Activated CD4-positive, alpha-beta T cell treated with anti-CD3 and anti-CD28 coated beads, Interleukin-2, Interleukin-6, amounts not matched to agents 100 ng/mL and 50 ng/mL, durations not matched to agents 16 hours and 8 hours (primary cell): ENCODE measurements around the gene HOXC11.

ENCODE experiments used
- DNase-seq: peaks from one replicate; pipeline ENCODE4 v3.0.0-alpha.2; 2020

The HOXC11 gene

DNA sequence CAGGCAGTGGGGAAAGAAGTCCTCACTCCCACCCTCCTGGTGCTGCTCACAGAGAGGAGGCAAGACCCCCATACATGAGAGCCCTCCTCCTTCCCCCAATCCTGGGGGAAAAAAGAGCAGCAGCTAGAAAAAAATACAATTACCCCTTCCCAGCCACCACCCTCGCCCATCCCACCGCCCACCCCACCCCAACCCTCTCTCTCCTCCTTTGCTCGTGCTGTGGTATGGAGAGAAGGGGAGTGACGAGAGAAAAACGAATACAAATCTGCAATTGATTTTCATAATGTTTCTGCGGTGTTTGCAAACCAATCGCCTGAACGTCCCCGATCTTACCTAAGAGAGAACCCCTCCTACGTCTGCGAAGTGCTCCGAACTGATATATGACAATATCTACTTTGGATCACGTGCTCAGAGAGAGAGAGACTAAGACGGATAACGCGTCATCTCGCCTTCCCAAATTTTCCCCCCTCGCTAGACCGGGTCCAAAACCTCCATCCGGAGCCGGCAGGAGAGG is at the start of gene HOXC11:
Gene HOXC11, plus strand, starts transcription at position 405 of the 514 bp plus-strand sequence. CDS start 116 bp downstream, outside the sequence.
- no peak for DNase-seq

- DNase-seq, result no peak
Observed at GRCh38 chr12:53924521-53925405, 48.2 kb upstream of the HOXC11 start.

DNA sequence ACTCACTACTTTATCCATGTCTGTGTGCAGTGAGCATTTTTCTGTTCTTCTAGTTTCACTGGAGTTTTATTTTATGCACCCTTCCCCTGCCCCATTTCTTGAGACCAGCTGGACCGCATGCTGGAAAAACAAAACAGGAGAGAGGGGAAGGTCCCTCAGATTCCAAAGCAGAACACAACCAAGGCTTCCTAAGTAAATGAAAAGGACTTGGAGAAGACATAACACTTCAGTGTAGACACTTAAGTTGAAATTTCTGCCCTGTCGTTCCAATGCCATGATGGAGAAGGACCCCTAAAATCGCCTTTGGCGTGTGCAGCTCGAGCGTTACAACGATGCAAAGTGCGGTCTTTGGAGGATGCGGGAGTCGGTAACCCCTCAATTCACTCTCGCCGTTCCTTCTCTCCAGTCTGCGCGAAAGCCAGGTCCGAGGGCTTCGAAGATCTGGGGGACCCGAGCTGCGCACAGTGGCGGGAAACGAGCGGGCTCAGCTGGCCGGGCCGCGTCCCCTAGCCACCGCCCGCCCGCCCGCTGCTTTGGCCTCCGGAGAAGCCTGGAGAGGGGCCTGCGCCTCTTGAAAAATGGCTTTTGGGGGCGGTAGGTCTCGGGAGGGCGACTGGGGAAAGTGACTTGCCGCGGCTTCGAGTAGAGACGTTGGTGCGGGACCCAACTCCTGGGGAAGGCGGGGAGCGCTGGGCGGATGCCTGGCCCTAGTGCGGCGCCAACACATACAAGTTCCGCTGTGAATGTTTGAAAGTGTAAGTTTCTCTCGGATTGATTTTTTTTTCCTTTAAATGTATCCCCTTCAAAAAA is 45.5 kb upstream of the HOXC11 start:
- DNase-seq, result no peak

GRCh38 chr12:53928054-53928835 is 44.7 kb upstream of the HOXC11 start:
- DNase-seq, result no peak

DNA sequence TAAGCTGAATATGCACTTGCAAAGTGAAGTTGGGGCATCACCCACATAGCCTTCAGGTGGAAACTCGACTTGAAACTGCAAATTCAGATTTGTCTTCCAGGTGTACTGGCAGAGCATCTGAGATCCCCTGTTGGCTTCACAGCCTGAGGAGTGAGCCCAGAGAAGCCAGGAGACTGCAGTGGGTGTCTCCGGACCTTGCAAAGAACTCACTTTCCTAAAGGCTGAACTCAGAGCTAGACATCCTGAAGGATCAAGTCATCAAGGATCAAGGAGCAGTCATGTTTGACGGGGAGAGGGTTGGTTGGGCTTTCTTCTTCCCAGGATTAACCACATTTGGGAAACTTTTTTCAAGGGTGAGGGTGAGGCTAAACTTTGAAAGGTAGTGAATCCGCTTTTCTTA is 43.4 kb upstream of the HOXC11 start:
- no peak for DNase-seq

- no peak for DNase-seq
Observed at GRCh38 chr12:53930591-53931255, 42.2 kb upstream of the HOXC11 start.

DNA sequence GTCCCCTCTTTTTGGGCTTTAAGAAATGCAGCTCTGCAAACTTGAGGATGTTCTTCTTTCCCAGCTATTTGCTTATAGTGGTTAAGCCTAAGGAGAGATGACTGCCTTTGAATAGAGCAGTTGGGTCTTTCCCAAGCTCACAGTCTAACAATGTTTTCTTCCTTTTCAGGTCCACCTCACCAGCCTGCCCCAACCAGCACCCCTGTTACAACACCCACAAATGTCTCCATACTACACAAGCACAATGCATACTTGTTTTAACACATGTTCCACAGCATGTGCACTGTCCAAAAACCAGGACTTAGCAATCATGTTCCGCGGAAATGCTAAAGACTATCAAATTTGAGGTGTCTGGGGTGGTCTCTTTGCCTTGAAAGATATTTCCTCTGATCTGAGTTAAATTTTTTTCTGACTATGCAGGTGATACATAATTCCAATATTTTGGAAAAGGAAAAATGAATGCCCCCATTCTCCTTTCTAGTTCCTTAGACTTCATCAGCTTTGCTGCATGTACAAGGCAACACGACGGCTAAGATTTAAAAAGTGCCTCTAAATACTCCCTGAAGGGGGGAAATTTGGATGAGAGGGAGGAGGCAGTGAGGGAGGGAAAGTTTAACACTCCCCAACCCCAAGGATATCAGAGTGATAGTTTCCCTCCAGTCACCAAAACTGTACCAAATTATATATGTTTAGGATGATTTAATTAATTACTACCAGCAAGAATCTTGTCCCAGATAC is 40.9 kb upstream of the HOXC11 start:
- no peak for DNase-seq

- no peak for DNase-seq
Observed at GRCh38 chr12:53932915-53933314, 40.0 kb upstream of the HOXC11 start.

- no peak for DNase-seq
Observed at GRCh38 chr12:53935383-53936341, 37.3 kb upstream of the HOXC11 start.

DNA sequence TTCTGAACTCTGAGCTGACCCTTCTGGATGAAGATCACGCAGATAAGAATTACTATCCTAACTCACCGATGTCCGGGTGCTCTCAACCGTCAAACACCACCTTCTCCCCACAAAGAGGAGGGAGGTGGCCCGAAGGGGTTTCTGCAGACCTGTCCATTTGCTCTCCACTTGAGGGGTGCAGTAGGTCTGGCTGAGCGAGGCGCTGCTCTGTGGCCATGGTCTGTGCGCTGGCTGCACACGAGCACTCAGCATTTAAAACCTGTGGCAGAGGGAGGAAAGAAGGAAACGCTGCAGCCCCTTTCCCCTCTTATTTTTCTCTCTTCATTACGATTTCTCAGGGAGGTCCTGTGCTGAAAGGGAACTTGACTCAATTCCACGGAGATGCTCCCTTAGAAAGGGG is 35.8 kb upstream of the HOXC11 start:
- DNase-seq, result no peak

DNA sequence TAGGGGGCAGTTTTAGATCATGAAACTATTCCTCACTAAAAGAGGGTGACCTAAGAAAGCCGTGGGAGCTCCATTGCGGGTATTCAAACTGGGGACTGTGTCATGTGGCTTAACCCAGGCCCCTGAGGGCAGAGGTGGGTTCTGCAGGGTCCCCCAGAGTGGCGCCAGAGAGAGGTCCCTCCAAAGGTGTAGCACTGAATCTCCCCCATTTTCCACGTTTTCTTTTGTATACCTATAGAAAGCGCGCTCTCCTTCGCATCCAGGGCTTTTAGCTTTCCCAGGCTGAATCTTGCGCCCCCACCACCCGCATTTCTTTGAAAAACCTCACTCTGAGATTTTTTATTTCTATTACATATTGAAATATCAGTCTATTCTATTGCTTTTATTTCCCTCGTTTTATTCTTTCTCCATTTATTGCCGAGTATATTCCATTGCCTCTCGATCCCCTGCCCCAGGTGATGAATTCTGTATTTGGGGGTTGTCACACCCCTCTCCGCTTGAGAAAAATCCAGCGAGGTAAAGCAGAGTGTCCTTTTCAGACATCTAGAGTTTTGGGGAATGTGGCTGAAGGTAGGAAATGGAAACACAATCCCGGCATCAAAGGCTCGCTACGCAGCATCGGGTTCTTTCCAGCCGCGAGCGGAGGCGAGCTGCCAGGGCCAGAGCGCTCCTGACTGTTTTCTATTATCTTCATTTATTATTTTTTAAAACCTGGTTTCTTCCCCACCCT is 35.2 kb upstream of the HOXC11 start:
- DNase-seq, result no peak

- peak; percentile 47 for DNase-seq
Observed at GRCh38 chr12:53938326-53939140, 34.4 kb upstream of the HOXC11 start, which contains the start of gene HOXC13. Gene HOXC13 (plus strand): TSS chr12:53938831. CDS start chr12:53938907, 76 bp downstream.

DNA sequence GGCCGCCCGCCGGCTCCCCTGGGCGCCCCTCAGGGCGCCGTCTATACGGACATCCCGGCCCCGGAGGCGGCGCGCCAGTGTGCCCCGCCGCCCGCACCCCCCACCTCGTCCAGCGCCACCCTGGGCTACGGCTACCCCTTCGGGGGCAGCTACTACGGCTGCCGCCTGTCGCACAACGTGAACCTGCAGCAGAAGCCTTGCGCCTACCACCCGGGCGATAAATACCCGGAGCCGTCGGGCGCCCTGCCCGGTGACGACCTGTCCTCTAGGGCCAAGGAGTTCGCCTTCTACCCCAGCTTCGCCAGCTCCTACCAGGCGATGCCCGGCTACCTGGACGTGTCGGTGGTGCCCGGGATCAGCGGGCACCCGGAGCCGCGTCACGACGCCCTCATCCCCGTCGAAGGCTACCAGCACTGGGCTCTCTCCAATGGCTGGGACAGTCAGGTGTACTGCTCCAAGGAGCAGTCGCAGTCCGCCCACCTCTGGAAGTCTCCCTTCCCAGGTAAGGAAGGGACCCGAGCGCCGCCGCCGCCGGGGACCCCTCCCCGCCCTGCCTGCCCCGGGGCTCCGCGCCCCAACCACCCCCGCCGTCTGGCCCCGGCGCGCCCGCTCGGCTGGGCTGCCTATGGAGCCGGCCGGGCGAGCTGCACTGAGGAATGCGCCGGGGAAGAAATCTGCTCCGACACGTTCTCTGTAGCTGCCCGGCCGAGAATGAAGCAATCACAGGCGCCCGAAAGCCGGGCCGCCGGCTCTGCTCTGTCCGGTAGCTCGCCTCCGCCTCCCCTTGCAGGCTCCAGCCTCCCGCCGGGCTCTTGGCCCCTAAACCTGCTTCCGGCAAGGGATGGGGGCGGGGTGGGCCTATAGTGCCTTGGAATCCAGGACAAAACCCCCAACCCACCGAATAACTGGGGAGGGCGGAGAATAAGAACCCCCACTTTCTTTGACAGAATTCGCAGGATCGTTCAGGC is 33.5 kb upstream of the HOXC11 start:
- no peak for DNase-seq

DNA sequence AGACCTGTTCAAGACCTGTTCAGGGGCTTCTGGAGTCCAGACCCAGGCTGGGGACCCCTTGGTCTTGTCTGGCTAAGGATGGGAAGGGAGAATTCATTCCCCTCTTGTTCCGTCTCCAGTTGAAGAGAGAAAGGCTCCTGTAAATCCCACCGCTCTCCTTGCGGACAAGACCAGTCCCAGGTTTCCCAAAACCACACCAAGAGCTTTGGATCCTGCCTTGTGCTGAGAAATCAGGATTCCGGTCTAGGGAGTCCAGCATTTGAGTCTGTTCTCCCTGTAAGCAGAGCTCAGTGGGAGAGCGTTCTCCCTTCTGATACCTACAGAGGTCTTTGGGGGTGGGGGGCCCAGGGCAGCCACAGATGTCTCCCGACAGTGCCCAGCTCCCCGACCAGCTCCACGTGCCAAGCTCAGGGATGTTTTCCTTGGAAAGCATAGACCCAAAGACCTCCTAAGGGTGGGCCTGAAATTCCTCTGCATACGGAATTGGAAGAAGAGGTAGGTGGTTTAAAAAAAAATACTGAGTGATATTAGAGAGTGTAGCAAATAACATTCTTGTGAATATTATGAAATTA is 32.4 kb upstream of the HOXC11 start:
- DNase-seq, result no peak

GRCh38 chr12:53941187-53941586 is 31.7 kb upstream of the HOXC11 start:
- no peak for DNase-seq

DNA sequence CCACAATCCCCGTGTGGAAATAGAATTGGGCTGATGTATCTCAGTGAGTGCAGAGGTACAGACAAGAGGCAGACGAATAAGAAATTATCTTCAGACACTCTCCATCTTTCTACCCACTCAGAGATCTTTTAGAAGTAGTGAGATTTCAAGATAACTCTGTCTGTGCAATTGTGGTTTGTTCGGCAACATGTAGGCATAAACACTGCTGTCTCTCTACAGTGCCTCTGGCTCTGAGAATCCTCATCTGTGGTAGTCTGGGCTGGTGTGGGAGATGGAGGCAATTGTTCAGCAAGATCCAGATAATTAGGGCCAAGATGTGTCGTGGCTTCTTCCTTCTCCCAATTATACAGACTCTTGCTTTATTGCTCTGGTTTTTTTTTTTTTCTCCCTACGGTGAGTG is 31.2 kb upstream of the HOXC11 start:
- DNase-seq, result no peak

GRCh38 chr12:53942467-53942997 is 30.4 kb upstream of the HOXC11 start:
- no peak for DNase-seq
